HG02623 (cell line): ENCODE results near the gene GCC1.

Experiments
- ATAC-seq: cut with Tn5 transposase; IDR thresholded peaks from one replicate; pipeline ENCODE4 v1.9.1; 2021; ENCODE audit warnings: moderate library complexity; ENCODE audit not compliant: unreplicated experiment

Gene GCC1

GRCh38 chr7:127585044-127585953 lies at the start of gene GCC1:
Gene GCC1, minus strand, starts transcription at chr7:127585596. Its CDS starts 414 bp downstream, at chr7:127585182.
- ATAC-seq: peak; percentile 73

DNA sequence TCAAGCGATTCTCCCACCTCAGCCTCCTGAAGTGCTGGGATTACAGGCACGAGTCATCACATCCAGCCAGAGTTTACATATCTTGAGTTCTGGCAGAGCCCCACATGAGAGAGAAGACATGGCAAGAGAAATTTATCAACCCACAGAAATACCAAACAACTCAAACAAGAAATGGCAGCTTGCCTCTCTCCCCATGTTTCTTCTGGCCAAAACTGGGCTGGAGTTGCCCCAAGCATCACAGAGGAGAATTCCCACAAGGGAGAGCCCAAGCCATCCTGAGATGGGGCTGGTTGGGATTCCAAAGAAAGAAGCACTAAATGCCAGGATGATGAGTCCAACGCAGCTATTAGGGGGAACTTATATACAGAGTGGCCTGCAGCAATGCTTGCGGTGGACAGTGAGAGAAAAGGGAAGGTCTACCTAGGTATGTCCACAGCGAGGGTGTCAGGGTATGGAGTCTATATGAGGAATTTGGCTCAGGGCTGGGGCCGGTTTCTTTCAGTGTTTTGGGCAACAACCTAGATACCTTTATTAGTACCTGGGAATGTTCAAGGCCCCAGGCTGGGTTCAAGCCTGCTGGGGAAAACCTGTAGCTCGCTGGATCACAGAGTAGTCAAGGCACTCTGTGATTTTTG lies 47.0 kb upstream of the GCC1 start:
- no peak for ATAC-seq

GRCh38 chr7:127629268-127629854 lies 44.0 kb upstream of the GCC1 start:
- ATAC-seq: no peak

DNA sequence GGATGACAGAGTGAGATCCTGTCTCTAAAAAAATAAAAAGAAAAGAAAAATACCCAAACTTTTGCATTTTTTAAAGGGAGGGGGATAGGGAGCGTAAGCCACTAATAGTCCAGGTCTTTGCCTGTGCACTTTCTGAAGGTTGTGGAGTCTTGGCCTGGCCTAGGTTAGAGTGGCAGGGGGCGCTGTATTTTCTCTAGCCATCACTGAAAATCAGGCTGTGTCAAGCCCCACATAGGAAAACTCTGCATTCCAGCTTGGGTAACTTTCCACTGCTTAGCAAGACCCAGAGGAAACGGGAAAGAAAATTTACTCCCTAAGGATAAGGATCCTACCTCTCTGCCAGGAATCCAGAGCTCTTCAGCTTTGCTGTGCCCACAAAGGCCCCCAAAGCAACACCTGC lies 43.0 kb upstream of the GCC1 start:
- no peak for ATAC-seq

- no peak for ATAC-seq
Observed at GRCh38 chr7:127625331-127625730, 39.9 kb upstream of the GCC1 start.

DNA sequence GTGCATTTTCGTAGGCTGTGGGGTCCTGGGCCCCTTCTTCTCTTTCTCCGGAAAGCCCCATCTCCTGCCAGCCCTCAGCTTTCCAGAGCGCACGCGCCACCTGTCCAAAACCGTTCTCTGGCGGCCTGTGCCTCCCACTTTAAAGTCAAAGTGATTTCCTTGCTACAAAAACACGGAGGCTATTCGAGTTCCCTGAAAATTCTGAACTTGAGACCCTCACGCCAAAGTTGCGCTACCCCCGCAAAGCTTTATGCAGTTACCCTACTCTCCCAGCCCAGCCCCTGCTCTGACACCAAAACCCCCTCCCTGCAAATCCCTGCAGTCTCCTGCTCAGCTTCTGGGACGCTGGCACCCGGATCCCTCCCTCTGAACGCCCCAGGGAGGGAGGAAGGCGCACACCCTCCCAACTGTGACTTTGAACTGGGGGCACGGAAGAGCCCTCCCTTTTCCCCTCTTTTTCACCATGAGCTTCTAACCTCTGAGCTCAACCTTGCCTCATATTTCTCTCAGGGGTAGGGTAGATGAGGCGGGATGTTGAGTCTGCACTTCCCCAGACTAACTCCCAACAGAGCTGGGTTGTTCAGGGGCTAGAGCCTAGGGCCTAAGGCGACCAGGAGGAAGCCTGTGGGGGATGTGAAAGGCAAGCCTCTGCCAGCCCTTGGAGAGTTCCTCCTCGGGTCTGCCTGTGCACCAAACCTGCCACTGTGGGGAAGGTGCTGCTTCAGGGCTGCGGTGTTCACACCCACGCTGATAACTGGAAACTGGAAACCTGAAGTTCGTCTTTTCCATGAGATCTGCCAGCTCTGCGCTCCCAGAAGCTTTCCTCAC lies 35.2 kb upstream of the GCC1 start:
- no peak for ATAC-seq

DNA sequence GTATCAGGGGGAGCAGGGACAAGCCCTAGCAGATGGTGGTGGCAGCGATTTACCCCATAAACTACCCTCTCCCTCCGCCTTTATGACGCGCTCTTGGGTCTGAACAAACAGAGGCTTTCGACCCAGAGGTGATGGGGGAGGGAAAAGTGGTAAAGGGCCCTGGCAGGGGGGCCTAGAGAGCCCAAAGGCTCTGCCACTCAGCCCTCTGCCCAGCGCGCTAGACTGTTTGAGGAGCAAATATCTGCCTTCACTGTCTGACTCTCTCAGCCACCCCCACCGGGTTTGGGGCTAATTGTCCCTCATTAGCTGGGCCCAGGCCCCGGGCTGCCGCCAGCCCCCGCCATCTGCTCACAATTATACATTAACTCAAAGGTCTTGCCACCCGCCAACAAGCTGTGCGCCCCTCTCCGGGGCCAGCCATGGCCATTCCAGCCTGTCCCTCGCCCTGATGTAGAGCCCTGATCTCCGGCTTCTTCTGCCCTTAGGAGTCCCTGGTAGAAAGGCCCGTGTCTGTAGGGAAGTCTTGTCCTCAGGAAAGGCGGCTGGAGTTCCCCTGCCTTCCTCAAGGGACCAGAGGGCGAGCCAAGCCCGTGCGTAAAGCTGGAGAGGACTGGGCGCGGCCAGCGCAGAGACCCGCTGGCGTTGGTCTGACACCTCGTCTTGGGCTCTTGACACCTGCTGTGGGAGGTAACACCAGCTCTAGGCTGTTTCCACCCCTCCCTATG lies 34.4 kb upstream of the GCC1 start:
- ATAC-seq: no peak

- no peak for ATAC-seq
Observed at GRCh38 chr7:127618775-127619174, 33.4 kb upstream of the GCC1 start.

DNA sequence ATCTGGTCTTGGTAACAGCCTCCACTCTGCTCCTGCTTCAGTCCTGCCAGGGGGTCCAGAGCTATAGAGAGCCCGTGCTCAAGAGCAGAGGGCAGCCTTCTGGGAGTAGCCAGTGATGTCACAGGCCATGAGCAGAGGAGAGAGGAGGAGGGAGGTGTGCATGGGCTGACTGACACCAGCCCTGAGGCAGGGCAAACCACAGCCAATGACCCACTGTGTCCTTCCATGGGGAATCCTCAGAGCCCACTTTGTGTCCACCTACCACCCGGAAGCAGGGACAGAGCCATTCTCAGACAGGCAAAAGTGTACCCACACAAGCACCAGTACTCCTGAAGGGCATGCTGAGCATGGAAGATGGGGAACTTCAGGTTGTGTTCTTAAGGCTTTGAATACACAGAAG lies 32.6 kb upstream of the GCC1 start, which contains the start of gene PAX4:
Gene PAX4, minus strand, starts transcription at position 101 of the 400 bp plus-strand sequence. CDS start 2,214 bp downstream, outside the sequence.
- ATAC-seq: no peak

DNA sequence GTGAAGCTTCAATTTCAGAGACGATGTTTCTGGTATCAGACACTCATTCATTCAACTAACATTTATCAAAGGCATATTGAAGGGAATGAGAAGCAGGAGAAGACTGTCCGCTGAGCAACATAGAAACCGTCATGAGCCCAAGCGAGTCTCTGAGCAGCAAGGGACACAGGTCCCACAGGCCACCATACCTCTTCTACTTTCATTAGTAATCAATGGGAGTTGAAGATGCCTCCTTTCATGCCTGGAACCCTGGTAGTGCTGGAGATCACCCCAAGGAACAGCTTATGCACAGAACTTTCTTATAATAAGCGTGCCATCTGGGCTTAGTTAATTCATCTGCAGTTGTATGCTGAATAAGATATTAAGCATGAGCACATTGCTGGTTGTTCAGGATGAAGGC lies 31.3 kb upstream of the GCC1 start:
- no peak for ATAC-seq

DNA sequence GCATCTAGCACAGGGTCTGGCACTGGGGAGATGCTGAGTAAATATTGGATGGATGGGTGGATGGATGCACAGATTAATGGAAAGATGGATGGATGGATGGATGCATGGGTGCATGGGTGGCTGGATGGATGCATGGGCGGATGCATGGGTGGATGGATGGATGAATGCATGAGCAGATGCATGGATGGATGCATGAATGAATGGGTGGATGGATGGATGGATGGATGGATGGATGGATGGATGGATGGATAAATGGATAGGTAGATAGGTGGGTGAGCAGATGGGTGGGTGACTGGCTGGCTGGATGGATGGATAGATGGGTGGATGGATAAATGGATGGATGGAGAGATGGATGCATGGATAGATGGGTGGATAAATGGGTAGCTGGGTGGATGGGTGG lies 26.9 kb upstream of the GCC1 start:
- ATAC-seq: no peak

- no peak for ATAC-seq
Observed at GRCh38 chr7:127609297-127609696, 23.9 kb upstream of the GCC1 start.

DNA sequence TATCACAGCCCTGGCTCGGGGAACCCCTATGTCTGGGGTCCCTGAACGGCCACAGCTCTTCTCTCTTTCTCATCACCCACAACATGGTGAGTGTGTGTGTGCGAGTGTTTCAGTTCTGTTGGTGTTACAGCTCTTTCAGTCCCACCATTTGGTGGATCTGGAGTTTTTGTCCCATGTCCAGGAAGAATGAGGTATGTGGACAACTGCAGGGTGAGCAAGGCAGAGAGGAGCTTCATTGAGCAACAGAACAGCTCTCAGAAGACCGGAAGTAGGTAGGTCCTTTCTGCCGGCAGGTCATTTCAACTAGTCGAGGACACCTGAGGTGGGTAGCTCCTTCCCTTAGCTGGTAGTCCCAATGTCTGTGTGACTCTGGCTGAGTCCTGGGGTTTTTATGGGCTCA lies 23.1 kb upstream of the GCC1 start:
- ATAC-seq: no peak

GRCh38 chr7:127600885-127601284 lies 15.5 kb upstream of the GCC1 start:
- ATAC-seq: no peak

- ATAC-seq: no peak
Observed at GRCh38 chr7:127598318-127598717, 12.9 kb upstream of the GCC1 start.

DNA sequence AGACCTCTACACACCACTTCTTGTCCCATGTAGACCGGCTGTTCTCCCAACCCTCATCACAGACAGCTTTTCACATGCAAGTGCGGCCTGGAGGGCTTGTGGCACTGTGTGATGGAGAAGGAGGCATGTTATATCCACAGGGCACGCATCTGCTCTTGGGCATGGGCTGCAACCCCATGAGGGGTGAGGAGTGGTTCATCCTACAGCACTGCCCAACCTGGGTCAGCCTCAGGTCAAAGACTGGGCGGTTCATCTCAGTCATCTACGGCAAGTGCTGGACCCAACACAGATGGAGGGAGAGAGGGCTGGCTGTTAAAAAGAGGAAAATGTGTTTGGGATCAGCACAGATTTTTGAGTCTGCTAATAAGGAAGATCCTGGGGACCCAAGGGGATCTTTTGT lies 10.3 kb upstream of the GCC1 start:
- ATAC-seq: no peak

DNA sequence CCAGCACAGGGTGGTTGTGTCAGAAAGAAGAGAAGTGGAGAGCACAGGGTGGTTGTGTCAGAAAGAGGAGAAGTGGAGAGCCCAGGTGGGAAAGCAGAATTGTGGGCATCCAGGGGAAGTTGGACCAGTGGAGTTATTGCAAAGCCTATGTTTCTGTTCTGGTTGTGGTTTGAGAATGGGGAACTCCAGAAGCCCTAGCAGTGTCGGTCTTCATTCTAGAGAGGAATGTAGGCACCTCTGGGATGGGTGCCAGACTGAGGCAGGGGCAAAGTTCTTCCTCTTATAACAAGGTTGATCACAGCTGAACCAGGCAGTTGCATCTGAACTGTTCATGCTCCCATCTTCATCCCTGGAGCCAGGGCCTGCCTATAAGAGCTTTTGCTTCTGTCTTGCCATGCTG lies 9.1 kb upstream of the GCC1 start:
- no peak for ATAC-seq

- no peak for ATAC-seq
Observed at GRCh38 chr7:127592550-127592949, 7.2 kb upstream of the GCC1 start.

DNA sequence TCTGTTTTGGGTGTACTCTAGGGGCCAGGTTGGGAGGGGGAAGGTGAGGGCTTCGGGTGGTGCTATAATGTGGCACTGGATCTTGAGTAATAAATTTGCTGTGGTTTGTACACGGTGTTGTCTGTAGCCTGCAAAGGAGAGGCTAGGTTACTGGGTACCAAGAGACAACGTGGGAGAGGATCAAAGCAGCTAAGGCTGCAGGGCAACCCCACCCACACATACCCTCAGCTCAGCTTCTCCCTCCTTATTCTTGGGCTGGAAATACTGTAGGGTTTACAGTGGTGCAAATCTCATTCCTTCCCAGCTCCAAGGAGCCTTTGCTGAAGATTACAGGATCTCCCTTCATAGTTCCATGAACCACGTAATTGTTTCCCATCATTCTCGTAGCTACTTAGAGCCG lies 6.2 kb upstream of the GCC1 start:
- ATAC-seq: no peak

DNA sequence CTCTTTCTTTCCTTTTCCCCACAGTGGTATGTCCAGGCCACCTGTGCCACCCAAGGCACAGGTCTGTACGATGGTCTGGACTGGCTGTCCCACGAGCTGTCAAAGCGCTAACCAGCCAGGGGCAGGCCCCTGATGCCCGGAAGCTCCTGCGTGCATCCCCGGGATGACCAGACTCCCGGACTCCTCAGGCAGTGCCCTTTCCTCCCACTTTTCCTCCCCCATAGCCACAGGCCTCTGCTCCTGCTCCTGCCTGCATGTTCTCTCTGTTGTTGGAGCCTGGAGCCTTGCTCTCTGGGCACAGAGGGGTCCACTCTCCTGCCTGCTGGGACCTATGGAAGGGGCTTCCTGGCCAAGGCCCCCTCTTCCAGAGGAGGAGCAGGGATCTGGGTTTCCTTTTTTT lies 5.8 kb upstream of the GCC1 start:
- ATAC-seq: no peak
